CD14-positive monocyte (primary cell): ENCODE results near the gene LYRM1. TPM values are rescaled to one million over a fixed set of nuclear protein-coding genes. Genes with fewer than 3 reads are reported as not detected.

Source experiments
- DNase-seq, 3 donors: peaks; one replicate each; pipeline ENCODE4 v3.0.0-alpha.2; 2011 to 2022
- H2AFZ ChIP-seq: 2 replicates; pipeline ENCODE4 v1.6.0; 2012; ENCODE audit warnings: mild to moderate bottlenecking, low read depth, low read length, inconsistent platforms; ENCODE audit not compliant: insufficient read depth, poor library complexity, severe bottlenecking
- H3K27ac ChIP-seq, 2 donors: 1 replicate in 1 of 2; 2 replicates in 1 of 2; pipeline ENCODE4 v1.5.1; 2012 to 2013; ENCODE audit warnings: low read length in 2 of 2, control low read depth in 1 of 2, inconsistent platforms in 1 of 2, low read depth in 1 of 2, mild to moderate bottlenecking in 1 of 2
- H3K27me3 ChIP-seq, 2 donors: one replicate each; pipeline versions ENCODE4 v1.6.0 to v1.6.1; 2011 to 2013; ENCODE audit warnings: low read length in 2 of 2; ENCODE audit not compliant: control insufficient read depth in 2 of 2, insufficient read depth in 2 of 2
- H3K36me3 ChIP-seq, 2 donors: replicated peaks in 1 of 2; 1 replicate in 1 of 2; 2 replicates in 1 of 2; pipeline versions ENCODE4 v1.5.1 to v1.6.1; 2012 to 2013; ENCODE audit warnings: low read length in 2 of 2, control low read depth in 1 of 2, inconsistent platforms in 1 of 2, mild to moderate bottlenecking in 1 of 2; ENCODE audit not compliant: insufficient read depth in 2 of 2, control insufficient read depth in 1 of 2
- H3K4me1 ChIP-seq, 2 donors: 1 replicate in 1 of 2; 2 replicates in 1 of 2; pipeline versions ENCODE4 v1.5.1 to v1.6.1; 2012 to 2013; ENCODE audit warnings: low read length in 2 of 2, control low read depth in 1 of 2, inconsistent platforms in 1 of 2, mild to moderate bottlenecking in 1 of 2, moderate library complexity in 1 of 2; ENCODE audit not compliant: insufficient read depth in 2 of 2, control insufficient read depth in 1 of 2
- H3K4me2 ChIP-seq: replicated peaks from 2 replicates; pipeline ENCODE3; 2012; ENCODE audit warnings: low read length, moderate library complexity, mild to moderate bottlenecking; ENCODE audit not compliant: poor library complexity, severe bottlenecking; ENCODE audit errors: extremely low read depth
- H3K4me3 ChIP-seq, 3 experiments: fragments of 200-600 bp in 1 of 3; sonication (generic) in 1 of 3; replicated peaks in 1 of 3; 1 replicate in 2 of 3; 2 replicates in 1 of 3; pipeline ENCODE4 v1.5.1; 2011 to 2013; ENCODE audit warnings: low read length in 3 of 3, mild to moderate bottlenecking in 3 of 3, control low read depth in 2 of 3, low read depth in 2 of 3, inconsistent platforms in 1 of 3, moderate library complexity in 1 of 3
- H3K79me2 ChIP-seq: 2 replicates; pipeline ENCODE4 v1.6.0; 2012; ENCODE audit warnings: mild to moderate bottlenecking, control low read depth, inconsistent platforms, low read length, moderate library complexity; ENCODE audit not compliant: insufficient read depth
- H3K9ac ChIP-seq: 2 replicates; pipeline ENCODE4 v1.6.0; 2017; ENCODE audit warnings: low read length, mild to moderate bottlenecking; ENCODE audit not compliant: insufficient read depth, poor library complexity, severe bottlenecking
- H3K9me3 ChIP-seq, 2 donors: replicated peaks in 1 of 2; 1 replicate in 1 of 2; 2 replicates in 1 of 2; pipeline versions ENCODE4 v1.5.1 to v1.6.1; 2012 to 2013; ENCODE audit warnings: low read length in 2 of 2, control low read depth in 1 of 2; ENCODE audit not compliant: control insufficient read depth in 1 of 2, insufficient read depth in 1 of 2
- H4K20me1 ChIP-seq: 2 replicates; pipeline ENCODE4 v1.6.0; 2012; ENCODE audit warnings: mild to moderate bottlenecking, low read length, control low read depth, moderate library complexity; ENCODE audit not compliant: insufficient read depth
- H3K27ac Mint-ChIP-seq, 7 donors: one replicate each; pipeline ENCODE4 v1.8.0; 2020; ENCODE audit warnings: mild to moderate bottlenecking in 7 of 7, mixed read lengths in 7 of 7, moderate library complexity in 6 of 7, inconsistent platforms in 2 of 7
- H3K27me3 Mint-ChIP-seq, 3 donors: one replicate each; pipeline ENCODE4 v1.8.0; 2021 to 2022; ENCODE audit warnings: low read depth in 3 of 3, mild to moderate bottlenecking in 3 of 3, mixed read lengths in 3 of 3, moderate library complexity in 3 of 3, inconsistent platforms in 1 of 3
- H3K36me3 Mint-ChIP-seq, 2 donors: one replicate each; pipeline ENCODE4 v1.8.0; 2020; ENCODE audit warnings: mixed read lengths in 2 of 2, inconsistent platforms in 1 of 2, mild to moderate bottlenecking in 1 of 2
- H3K4me1 Mint-ChIP-seq: one replicate; pipeline ENCODE4 v1.8.0; 2020; ENCODE audit warnings: mild to moderate bottlenecking, mixed read lengths
- H3K4me3 Mint-ChIP-seq, 2 donors: one replicate each; pipeline ENCODE4 v1.8.0; 2020; ENCODE audit warnings: mild to moderate bottlenecking in 2 of 2, mixed read lengths in 2 of 2, moderate library complexity in 1 of 2
- H3K9me3 Mint-ChIP-seq, 7 donors: one replicate each; pipeline ENCODE4 v1.8.0; 2020 to 2022; ENCODE audit warnings: mixed read lengths in 7 of 7, mild to moderate bottlenecking in 6 of 7, moderate library complexity in 6 of 7, inconsistent platforms in 2 of 7
- WGBS: methylation state at CpG from one replicate; pipeline ENCODE4 v1.1.5; 2013; ENCODE audit warnings: missing lambda C conversion rate; ENCODE audit not compliant: insufficient coverage; 5-methylcytosine and 5-hydroxymethylcytosine counted together
- intact Hi-C, 2 donors: fragments of 100-400 bp; cut with micrococcal nuclease; formaldehyde crosslinking; loops; one replicate each; pipeline versions ENCODE4 v1.15.0 to v1.15.1; 2023
- polyA plus RNA-seq, 3 donors: library from polyadenylated mRNA; depleted of rRNA in 1 of 3; unstranded in 2 of 3; stranded (reverse) in 1 of 3; fragments of 300-500 nt in 2 of 3; fragments of >200 nt in 1 of 3; fragmentation: Illumina TruSeq in 2 of 3; gene quantifications; 1 replicate in 2 of 3; 2 replicates in 1 of 3; pipeline ENCODE4 v1.2.3, GENCODE V29; 2012 to 2021
- TF ChIP-seq, protein P1 (sequence below): fragments of 200-600 bp; IDR thresholded peaks from one replicate; pipeline ENCODE4 v1.8.0; 2022; ENCODE audit warnings: antibody characterized with exemption, mild to moderate bottlenecking

Gene LYRM1
- polyA plus RNA-seq, 3 donors, result 14.8 to 29.5 (median 25.5) TPM

GRCh38 chr16:20911361-20911760 is 10.8 kb downstream of the LYRM1 start:
- H3K27ac Mint-ChIP-seq, result peak overlapping the region; percentile 84 to 98 (median 94)
- Histone ChIP-seq H3K27ac (peak overlapping the region; percentile 29 to 69), H3K4me2 (peak overlapping the region; percentile 56), H2AFZ (no peak overlapping the region), H3K9me3 (no peaks in the 10 kb centered on the region), H4K20me1 (no peaks in the 10 kb centered on the region), H3K27me3 (no peaks in the 10 kb centered on the region), H3K9ac (peak overlapping the region; percentile 0), H3K4me3 (peak overlapping the region in 1 of 3 experiments; percentile 26), H3K79me2 (peaks cover 5% of the 10 kb centered on the region), H3K4me1 (peaks cover 41 to 72% of the 10 kb centered on the region in 2 donors), H3K36me3 (no peaks in the 10 kb centered on the region)
- H3K4me3 Mint-ChIP-seq, result peak overlapping the region in 1 of 2 donors; percentile 42
- intact Hi-C loops, result no loop called here
- TF ChIP-seq, protein P1, sequence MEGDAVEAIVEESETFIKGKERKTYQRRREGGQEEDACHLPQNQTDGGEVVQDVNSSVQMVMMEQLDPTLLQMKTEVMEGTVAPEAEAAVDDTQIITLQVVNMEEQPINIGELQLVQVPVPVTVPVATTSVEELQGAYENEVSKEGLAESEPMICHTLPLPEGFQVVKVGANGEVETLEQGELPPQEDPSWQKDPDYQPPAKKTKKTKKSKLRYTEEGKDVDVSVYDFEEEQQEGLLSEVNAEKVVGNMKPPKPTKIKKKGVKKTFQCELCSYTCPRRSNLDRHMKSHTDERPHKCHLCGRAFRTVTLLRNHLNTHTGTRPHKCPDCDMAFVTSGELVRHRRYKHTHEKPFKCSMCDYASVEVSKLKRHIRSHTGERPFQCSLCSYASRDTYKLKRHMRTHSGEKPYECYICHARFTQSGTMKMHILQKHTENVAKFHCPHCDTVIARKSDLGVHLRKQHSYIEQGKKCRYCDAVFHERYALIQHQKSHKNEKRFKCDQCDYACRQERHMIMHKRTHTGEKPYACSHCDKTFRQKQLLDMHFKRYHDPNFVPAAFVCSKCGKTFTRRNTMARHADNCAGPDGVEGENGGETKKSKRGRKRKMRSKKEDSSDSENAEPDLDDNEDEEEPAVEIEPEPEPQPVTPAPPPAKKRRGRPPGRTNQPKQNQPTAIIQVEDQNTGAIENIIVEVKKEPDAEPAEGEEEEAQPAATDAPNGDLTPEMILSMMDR, result no peak
- peaks cover 10 to 15% of the 10 kb centered on the region in 2 donors for H3K36me3 Mint-ChIP-seq
- 50% methylated on average over 1 of the region's 1 CpG for WGBS
- peaks cover 0 to 7% (median 3%) of the 10 kb centered on the region in 3 donors for H3K27me3 Mint-ChIP-seq
- peak; percentile 11 to 91 (median 45) for DNase-seq
- H3K4me1 Mint-ChIP-seq, result peaks cover 56% of the 10 kb centered on the region
- peaks cover 0 to under 1% (median 0%) of the 10 kb centered on the region in 7 donors for H3K9me3 Mint-ChIP-seq

DNA sequence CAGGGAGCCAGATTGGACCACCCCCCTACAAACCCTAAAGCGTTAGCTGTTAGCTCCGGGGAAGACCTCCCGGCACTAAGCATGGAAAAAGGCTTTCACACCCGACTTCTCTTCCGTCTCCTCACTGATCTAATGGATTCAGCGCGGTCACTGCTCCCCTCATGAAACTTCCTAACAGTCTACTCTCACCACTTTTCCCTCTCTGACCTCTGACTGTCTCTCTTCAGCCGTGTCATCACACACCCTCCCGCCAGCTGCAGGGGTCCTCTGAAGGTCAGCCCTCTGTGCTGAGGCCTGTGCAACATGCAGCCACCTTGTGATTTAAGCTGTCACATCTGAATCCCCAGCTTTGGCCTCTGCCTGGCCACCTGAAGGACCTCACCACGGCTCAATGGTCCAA is 15.7 kb downstream of the LYRM1 start:
- peaks cover 28 to 45% of the 10 kb centered on the region in 2 donors for H3K4me1 ChIP-seq
- H3K27ac ChIP-seq, result no peak overlapping the region
- no peak for DNase-seq
- H3K27me3 ChIP-seq, result no peaks in the 10 kb centered on the region
- peaks cover 0 to 4% (median 2%) of the 10 kb centered on the region in 3 donors for H3K27me3 Mint-ChIP-seq
- no peak overlapping the region for H3K4me3 ChIP-seq
- intact Hi-C loops, result no loop called here
- WGBS, result 93% methylated on average over 10 of the region's 10 CpGs
- H3K9me3 ChIP-seq, result no peaks in the 10 kb centered on the region
- H2AFZ ChIP-seq, result no peak overlapping the region
- H4K20me1 ChIP-seq, result no peaks in the 10 kb centered on the region
- H3K36me3 ChIP-seq, result no peaks in the 10 kb centered on the region
- H3K4me3 Mint-ChIP-seq, result no peak overlapping the region
- H3K9me3 Mint-ChIP-seq, result peaks cover 0 to 3% (median 0%) of the 10 kb centered on the region in 7 donors
- H3K4me1 Mint-ChIP-seq, result peaks cover 34% of the 10 kb centered on the region
- no peaks in the 10 kb centered on the region for H3K79me2 ChIP-seq
- peaks cover 10 to 11% of the 10 kb centered on the region in 2 donors for H3K36me3 Mint-ChIP-seq
- no peak overlapping the region for H3K9ac ChIP-seq
- TF ChIP-seq, protein P1, result no peak
- no peak overlapping the region for H3K4me2 ChIP-seq
- H3K27ac Mint-ChIP-seq, result peak overlapping the region in 1 of 7 donors; percentile 76
